Endothelial cell of umbilical vein (primary cell): Measurements from ENCODE around the gene CCHCR1.

Experiments used
- EZH2 ChIP-seq: IDR thresholded peaks from 2 replicates; pipeline ENCODE4 v1.6.1; 2012; ENCODE audit warnings: borderline replicate concordance, low read depth, mild to moderate bottlenecking, moderate library complexity, low read length, inconsistent platforms; ENCODE audit not compliant: severe bottlenecking
- TF ChIP-seq, protein P1 (sequence below), 2 donors: IDR thresholded peaks; 1 replicate in 1 of 2; 2 replicates in 1 of 2; pipeline ENCODE4 v1.5.1; 2011; ENCODE audit warnings: low read length in 2 of 2, mild to moderate bottlenecking in 2 of 2, moderate library complexity in 2 of 2, control low read depth in 1 of 2, inconsistent platforms in 1 of 2, low read depth in 1 of 2; ENCODE audit not compliant: insufficient read depth in 1 of 2; ENCODE audit errors: extremely low read depth in 1 of 2

GRCh38 chr6:31194061-31194834, 36.6 kb upstream of the CCHCR1 start:
- TF ChIP-seq, protein P1, sequence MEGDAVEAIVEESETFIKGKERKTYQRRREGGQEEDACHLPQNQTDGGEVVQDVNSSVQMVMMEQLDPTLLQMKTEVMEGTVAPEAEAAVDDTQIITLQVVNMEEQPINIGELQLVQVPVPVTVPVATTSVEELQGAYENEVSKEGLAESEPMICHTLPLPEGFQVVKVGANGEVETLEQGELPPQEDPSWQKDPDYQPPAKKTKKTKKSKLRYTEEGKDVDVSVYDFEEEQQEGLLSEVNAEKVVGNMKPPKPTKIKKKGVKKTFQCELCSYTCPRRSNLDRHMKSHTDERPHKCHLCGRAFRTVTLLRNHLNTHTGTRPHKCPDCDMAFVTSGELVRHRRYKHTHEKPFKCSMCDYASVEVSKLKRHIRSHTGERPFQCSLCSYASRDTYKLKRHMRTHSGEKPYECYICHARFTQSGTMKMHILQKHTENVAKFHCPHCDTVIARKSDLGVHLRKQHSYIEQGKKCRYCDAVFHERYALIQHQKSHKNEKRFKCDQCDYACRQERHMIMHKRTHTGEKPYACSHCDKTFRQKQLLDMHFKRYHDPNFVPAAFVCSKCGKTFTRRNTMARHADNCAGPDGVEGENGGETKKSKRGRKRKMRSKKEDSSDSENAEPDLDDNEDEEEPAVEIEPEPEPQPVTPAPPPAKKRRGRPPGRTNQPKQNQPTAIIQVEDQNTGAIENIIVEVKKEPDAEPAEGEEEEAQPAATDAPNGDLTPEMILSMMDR (IDR thresholded peaks at IDR 0.05; ENCODE audit: extremely low read depth in 1 of 2, insufficient read depth in 1 of 2, low read depth in 1 of 2, low read length in 2 of 2) = no peak
- TF ChIP-seq EZH2 = no peak
